CD14-positive monocyte (primary cell): ENCODE results near the gene TRIM50. TPM values are rescaled to one million over a fixed set of nuclear protein-coding genes. Genes with fewer than 3 reads are reported as not detected.
"Not testable (repeated sequence)": the region's sequence is repeated elsewhere in the genome, so short reads cannot be mapped to it uniquely, and the experiment has no call there.

ENCODE experiments used
- DNase-seq, 3 donors: peaks; one replicate each; pipeline ENCODE4 v3.0.0-alpha.2; 2011 to 2022
- H2AFZ ChIP-seq: 2 replicates; pipeline ENCODE4 v1.6.0; 2012; ENCODE audit warnings: mild to moderate bottlenecking, low read depth, low read length, inconsistent platforms; ENCODE audit not compliant: insufficient read depth, poor library complexity, severe bottlenecking
- H3K27ac ChIP-seq, 2 donors: 1 replicate in 1 of 2; 2 replicates in 1 of 2; pipeline ENCODE4 v1.5.1; 2012 to 2013; ENCODE audit warnings: low read length in 2 of 2, control low read depth in 1 of 2, inconsistent platforms in 1 of 2, low read depth in 1 of 2, mild to moderate bottlenecking in 1 of 2
- H3K27me3 ChIP-seq, 2 donors: one replicate each; pipeline versions ENCODE4 v1.6.0 to v1.6.1; 2011 to 2013; ENCODE audit warnings: low read length in 2 of 2; ENCODE audit not compliant: control insufficient read depth in 2 of 2, insufficient read depth in 2 of 2
- H3K36me3 ChIP-seq, 2 donors: replicated peaks in 1 of 2; 1 replicate in 1 of 2; 2 replicates in 1 of 2; pipeline versions ENCODE4 v1.5.1 to v1.6.1; 2012 to 2013; ENCODE audit warnings: low read length in 2 of 2, control low read depth in 1 of 2, inconsistent platforms in 1 of 2, mild to moderate bottlenecking in 1 of 2; ENCODE audit not compliant: insufficient read depth in 2 of 2, control insufficient read depth in 1 of 2
- H3K4me1 ChIP-seq, 2 donors: 1 replicate in 1 of 2; 2 replicates in 1 of 2; pipeline versions ENCODE4 v1.5.1 to v1.6.1; 2012 to 2013; ENCODE audit warnings: low read length in 2 of 2, control low read depth in 1 of 2, inconsistent platforms in 1 of 2, mild to moderate bottlenecking in 1 of 2, moderate library complexity in 1 of 2; ENCODE audit not compliant: insufficient read depth in 2 of 2, control insufficient read depth in 1 of 2
- H3K4me2 ChIP-seq: replicated peaks from 2 replicates; pipeline ENCODE3; 2012; ENCODE audit warnings: low read length, moderate library complexity, mild to moderate bottlenecking; ENCODE audit not compliant: poor library complexity, severe bottlenecking; ENCODE audit errors: extremely low read depth
- H3K4me3 ChIP-seq, 3 experiments: fragments of 200-600 bp in 1 of 3; sonication (generic) in 1 of 3; replicated peaks in 1 of 3; 1 replicate in 2 of 3; 2 replicates in 1 of 3; pipeline ENCODE4 v1.5.1; 2011 to 2013; ENCODE audit warnings: low read length in 3 of 3, mild to moderate bottlenecking in 3 of 3, control low read depth in 2 of 3, low read depth in 2 of 3, inconsistent platforms in 1 of 3, moderate library complexity in 1 of 3
- H3K79me2 ChIP-seq: 2 replicates; pipeline ENCODE4 v1.6.0; 2012; ENCODE audit warnings: mild to moderate bottlenecking, control low read depth, inconsistent platforms, low read length, moderate library complexity; ENCODE audit not compliant: insufficient read depth
- H3K9ac ChIP-seq: 2 replicates; pipeline ENCODE4 v1.6.0; 2017; ENCODE audit warnings: low read length, mild to moderate bottlenecking; ENCODE audit not compliant: insufficient read depth, poor library complexity, severe bottlenecking
- H3K9me3 ChIP-seq, 2 donors: replicated peaks in 1 of 2; 1 replicate in 1 of 2; 2 replicates in 1 of 2; pipeline versions ENCODE4 v1.5.1 to v1.6.1; 2012 to 2013; ENCODE audit warnings: low read length in 2 of 2, control low read depth in 1 of 2; ENCODE audit not compliant: control insufficient read depth in 1 of 2, insufficient read depth in 1 of 2
- H4K20me1 ChIP-seq: 2 replicates; pipeline ENCODE4 v1.6.0; 2012; ENCODE audit warnings: mild to moderate bottlenecking, low read length, control low read depth, moderate library complexity; ENCODE audit not compliant: insufficient read depth
- H3K27ac Mint-ChIP-seq, 7 donors: one replicate each; pipeline ENCODE4 v1.8.0; 2020; ENCODE audit warnings: mild to moderate bottlenecking in 7 of 7, mixed read lengths in 7 of 7, moderate library complexity in 6 of 7, inconsistent platforms in 2 of 7
- H3K27me3 Mint-ChIP-seq, 3 donors: one replicate each; pipeline ENCODE4 v1.8.0; 2021 to 2022; ENCODE audit warnings: low read depth in 3 of 3, mild to moderate bottlenecking in 3 of 3, mixed read lengths in 3 of 3, moderate library complexity in 3 of 3, inconsistent platforms in 1 of 3
- H3K36me3 Mint-ChIP-seq, 2 donors: one replicate each; pipeline ENCODE4 v1.8.0; 2020; ENCODE audit warnings: mixed read lengths in 2 of 2, inconsistent platforms in 1 of 2, mild to moderate bottlenecking in 1 of 2
- H3K4me1 Mint-ChIP-seq: one replicate; pipeline ENCODE4 v1.8.0; 2020; ENCODE audit warnings: mild to moderate bottlenecking, mixed read lengths
- H3K4me3 Mint-ChIP-seq, 2 donors: one replicate each; pipeline ENCODE4 v1.8.0; 2020; ENCODE audit warnings: mild to moderate bottlenecking in 2 of 2, mixed read lengths in 2 of 2, moderate library complexity in 1 of 2
- H3K9me3 Mint-ChIP-seq, 7 donors: one replicate each; pipeline ENCODE4 v1.8.0; 2020 to 2022; ENCODE audit warnings: mixed read lengths in 7 of 7, mild to moderate bottlenecking in 6 of 7, moderate library complexity in 6 of 7, inconsistent platforms in 2 of 7
- CTCF ChIP-seq: fragments of 200-600 bp; IDR thresholded peaks from one replicate; pipeline ENCODE4 v1.8.0; 2022; ENCODE audit warnings: antibody characterized with exemption, mild to moderate bottlenecking
- WGBS: methylation state at CpG from one replicate; pipeline ENCODE4 v1.1.5; 2013; ENCODE audit warnings: missing lambda C conversion rate; ENCODE audit not compliant: insufficient coverage; 5-methylcytosine and 5-hydroxymethylcytosine counted together
- intact Hi-C, 2 donors: fragments of 100-400 bp; cut with micrococcal nuclease; formaldehyde crosslinking; loops; one replicate each; pipeline versions ENCODE4 v1.15.0 to v1.15.1; 2023
- polyA plus RNA-seq, 3 donors: library from polyadenylated mRNA; depleted of rRNA in 1 of 3; unstranded in 2 of 3; stranded (reverse) in 1 of 3; fragments of 300-500 nt in 2 of 3; fragments of >200 nt in 1 of 3; fragmentation: Illumina TruSeq in 2 of 3; gene quantifications; 1 replicate in 2 of 3; 2 replicates in 1 of 3; pipeline ENCODE4 v1.2.3, GENCODE V29; 2012 to 2021

TRIM50 gene
- polyA plus RNA-seq, 3 donors = not detected

DNA sequence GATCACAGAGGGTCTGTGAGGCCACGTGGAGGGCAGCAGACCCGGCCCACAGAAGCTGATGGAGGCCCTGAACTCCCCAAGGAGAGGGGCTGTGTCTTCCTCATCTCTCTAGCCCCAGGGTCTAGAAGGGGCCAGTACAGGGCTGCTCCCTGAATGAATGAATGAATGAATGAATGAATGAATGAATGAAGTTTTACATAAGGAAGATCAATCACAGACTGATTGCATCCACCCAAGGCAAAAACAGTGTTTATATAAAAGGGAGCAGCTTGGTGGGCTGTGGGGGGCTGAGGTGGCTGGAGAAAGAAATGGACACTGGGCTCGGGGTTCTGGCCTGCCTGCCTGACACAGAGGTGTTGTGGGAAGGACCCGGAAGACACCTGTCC, 14.4 kb downstream of the TRIM50 start:
- Histone ChIP-seq H3K27me3 (no peaks in the 10 kb centered on the region), H3K27ac (no peak overlapping the region), H3K4me1 (peaks cover 4 to 6% of the 10 kb centered on the region in 2 donors), H3K79me2 (peaks cover 3% of the 10 kb centered on the region), H2AFZ (no peak overlapping the region), H4K20me1 (no peaks in the 10 kb centered on the region), H3K36me3 (no peaks in the 10 kb centered on the region), H3K9me3 (no peaks in the 10 kb centered on the region), H3K4me3 (no peak overlapping the region), H3K4me2 (no peak overlapping the region), H3K9ac (no peak overlapping the region)
- Mint-ChIP-seq H3K27ac (no peak overlapping the region), H3K4me1 (peaks cover 8% of the 10 kb centered on the region), H3K27me3 (peaks cover 0 to 5% (median 2%) of the 10 kb centered on the region in 3 donors), H3K4me3 (no peak overlapping the region), H3K9me3 (no peaks in the 10 kb centered on the region), H3K36me3 (no peaks in the 10 kb centered on the region)
- DNase-seq = no peak
- 75% methylated on average over 2 of the region's 4 CpGs for WGBS
- no peak for TF ChIP-seq CTCF
- intact Hi-C loops = no loop called here

GRCh38 chr7:73312831-73313520, 14.9 kb downstream of the TRIM50 start:
- peaks cover 0 to 3% (median 2%) of the 10 kb centered on the region in 3 donors for H3K27me3 Mint-ChIP-seq
- 98% methylated on average over 43 of the region's 48 CpGs for WGBS
- intact Hi-C loops = no loop called here

GRCh38 chr7:73311421-73311820, 16.5 kb downstream of the TRIM50 start:
- H3K27me3 ChIP-seq, H3K4me3 Mint-ChIP-seq, H3K9me3 Mint-ChIP-seq, H3K9me3 ChIP-seq, H3K27ac ChIP-seq, DNase-seq, intact Hi-C loops, H3K9ac ChIP-seq, H3K4me3 ChIP-seq, H3K36me3 ChIP-seq, H2AFZ ChIP-seq, H4K20me1 ChIP-seq, H3K4me2 ChIP-seq, H3K27me3 Mint-ChIP-seq: not testable (repeated sequence)
- WGBS = 95% methylated on average over 5 of the region's 7 CpGs
- Mint-ChIP-seq H3K27ac (peak overlapping the region in 1 of 7 donors; percentile 53), H3K36me3 (peaks cover 8 to 11% of the 10 kb centered on the region in 2 donors), H3K4me1 (peaks cover 28% of the 10 kb centered on the region)
- Histone ChIP-seq H3K79me2 (peaks cover 20% of the 10 kb centered on the region), H3K4me1 (peaks cover 14 to 22% of the 10 kb centered on the region in 2 donors)

More at GRCh38 chr7:73312831-73313520, 14.9 kb downstream of the TRIM50 start:
- H3K79me2 ChIP-seq = peaks cover 9% of the 10 kb centered on the region
- H3K4me1 ChIP-seq = peaks cover 8 to 9% of the 10 kb centered on the region in 2 donors
- H3K27ac ChIP-seq = no peak overlapping the region
- Mint-ChIP-seq H3K27ac (no peak overlapping the region), H3K9me3 (no peaks in the 10 kb centered on the region), H3K4me1 (peaks cover 13% of the 10 kb centered on the region), H3K36me3 (no peaks in the 10 kb centered on the region), H3K4me3 (no peak overlapping the region)
- no peak for TF ChIP-seq CTCF
- H4K20me1 ChIP-seq = peaks cover under 1% of the 10 kb centered on the region
- H3K9me3 ChIP-seq = no peaks in the 10 kb centered on the region
- H3K36me3 ChIP-seq = no peaks in the 10 kb centered on the region
- H2AFZ ChIP-seq = no peak overlapping the region
- no peak overlapping the region for H3K4me3 ChIP-seq
- H3K27me3 ChIP-seq = no peaks in the 10 kb centered on the region
- no peak for DNase-seq
- H3K9ac ChIP-seq = no peak overlapping the region
- H3K4me2 ChIP-seq = no peak overlapping the region
